Keratinocyte (primary cell): ENCODE data around the gene CFAP61.

ENCODE experiments used
- EZH2 ChIP-seq: IDR thresholded peaks from one replicate; pipeline ENCODE4 v1.6.1; 2012; ENCODE audit warnings: inconsistent platforms, mild to moderate bottlenecking, low read length, moderate library complexity
- TF ChIP-seq, protein P1 (sequence below), 3 experiments: IDR thresholded peaks in 1 of 3; conservative IDR thresholded peaks in 1 of 3; optimal IDR thresholded peaks in 1 of 3; 2 replicates in 2 of 3; 3 replicates in 1 of 3; pipeline versions ENCODE3 to v1.5.1; 2011; ENCODE audit warnings: low read length in 3 of 3, mild to moderate bottlenecking in 3 of 3, moderate library complexity in 2 of 3, control low read depth in 1 of 3, inconsistent platforms in 1 of 3; ENCODE audit not compliant: insufficient read depth in 2 of 3; ENCODE audit errors: extremely low read depth in 1 of 3

DNA sequence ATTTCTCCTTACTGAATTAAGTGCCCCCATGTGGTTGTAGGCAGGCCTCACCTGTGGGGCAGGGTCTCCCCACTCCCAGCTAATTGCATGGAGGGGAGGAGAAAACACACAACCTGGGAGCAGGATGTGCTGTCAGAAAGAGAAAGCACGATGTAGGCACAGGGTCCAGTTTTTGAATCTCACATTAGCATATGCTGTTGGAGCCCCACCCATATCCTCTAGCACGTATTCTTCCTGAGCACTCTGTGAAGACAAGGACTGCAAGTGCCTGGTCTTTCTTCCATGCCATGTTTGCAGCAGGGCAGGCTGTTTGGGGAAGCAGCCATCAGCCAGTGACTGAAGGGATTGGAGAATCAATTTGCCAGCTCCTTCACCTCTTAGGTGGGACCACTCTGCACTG, 108.2 kb downstream of the CFAP61 start:
- TF ChIP-seq, protein P1, sequence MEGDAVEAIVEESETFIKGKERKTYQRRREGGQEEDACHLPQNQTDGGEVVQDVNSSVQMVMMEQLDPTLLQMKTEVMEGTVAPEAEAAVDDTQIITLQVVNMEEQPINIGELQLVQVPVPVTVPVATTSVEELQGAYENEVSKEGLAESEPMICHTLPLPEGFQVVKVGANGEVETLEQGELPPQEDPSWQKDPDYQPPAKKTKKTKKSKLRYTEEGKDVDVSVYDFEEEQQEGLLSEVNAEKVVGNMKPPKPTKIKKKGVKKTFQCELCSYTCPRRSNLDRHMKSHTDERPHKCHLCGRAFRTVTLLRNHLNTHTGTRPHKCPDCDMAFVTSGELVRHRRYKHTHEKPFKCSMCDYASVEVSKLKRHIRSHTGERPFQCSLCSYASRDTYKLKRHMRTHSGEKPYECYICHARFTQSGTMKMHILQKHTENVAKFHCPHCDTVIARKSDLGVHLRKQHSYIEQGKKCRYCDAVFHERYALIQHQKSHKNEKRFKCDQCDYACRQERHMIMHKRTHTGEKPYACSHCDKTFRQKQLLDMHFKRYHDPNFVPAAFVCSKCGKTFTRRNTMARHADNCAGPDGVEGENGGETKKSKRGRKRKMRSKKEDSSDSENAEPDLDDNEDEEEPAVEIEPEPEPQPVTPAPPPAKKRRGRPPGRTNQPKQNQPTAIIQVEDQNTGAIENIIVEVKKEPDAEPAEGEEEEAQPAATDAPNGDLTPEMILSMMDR (optimal IDR thresholded peaks at IDR 0.05 in 1 of 3, IDR thresholded peaks at IDR 0.05 in 1 of 3, conservative IDR thresholded peaks at IDR 0.05 in 1 of 3; ENCODE audit: extremely low read depth in 1 of 3, insufficient read depth in 2 of 3, low read length in 3 of 3) = no peak
- no peak for TF ChIP-seq EZH2
